H1 (cell line): ENCODE measurements around the gene RNASE4. TPM values are rescaled to one million over a fixed set of nuclear protein-coding genes. Genes with fewer than 3 reads are reported as not detected.

ENCODE experiments used
- BACH1 ChIP-seq: IDR thresholded peaks from 2 replicates; pipeline ENCODE4 v1.6.1; 2012; ENCODE audit warnings: low read length, improper control_type of control experiment
- CHD2 ChIP-seq: IDR thresholded peaks from 2 replicates; pipeline ENCODE4 v1.6.1; 2012; ENCODE audit warnings: low read length, improper control_type of control experiment
- SIN3A ChIP-seq, 2 experiments: IDR thresholded peaks in 1 of 2; conservative IDR thresholded peaks in 1 of 2; 2 replicates each; pipeline ENCODE4 v1.6.1; 2011 to 2012; ENCODE audit warnings: low read length in 2 of 2, improper control_type of control experiment in 1 of 2, low read depth in 1 of 2, mild to moderate bottlenecking in 1 of 2
- SIRT6 ChIP-seq: IDR thresholded peaks from one replicate; pipeline ENCODE4 v1.7.1; 2012; ENCODE audit warnings: low read length, inconsistent platforms
- TBP ChIP-seq: IDR thresholded peaks from 2 replicates; pipeline ENCODE4 v1.6.1; 2011; ENCODE audit warnings: low read depth, low read length, improper control_type of control experiment
- TEAD4 ChIP-seq: IDR thresholded peaks from 2 replicates; pipeline ENCODE4 v1.6.1; 2012; ENCODE audit warnings: low read depth, low read length, inconsistent platforms, mixed read lengths
- polyA plus RNA-seq, 7 experiments: library from polyadenylated mRNA; depleted of rRNA in 3 of 7; stranded (reverse) in 5 of 7; unstranded in 2 of 7; fragments of >200 nt in 5 of 7; fragments of 200-250 nt in 2 of 7; gene quantifications; 1 replicate in 5 of 7; 2 replicates in 1 of 7; 4 replicates in 1 of 7; pipeline versions ENCODE4 v1.2.1 to v1.2.3, GENCODE V29; 2011 to 2013; ENCODE audit warnings: missing spikeins in 2 of 7, mixed read lengths in 2 of 7
- total RNA-seq: library from RNA; stranded (reverse); fragmentation: NEBNext Ultra II Directional; extraction: Animal tissue kit (Norgen Biotek cat#: 25700); gene quantifications from 2 replicates; pipeline ENCODE4 v1.2.1, GENCODE V29; 2021
- TF ChIP-seq, protein P1 (sequence below): fragments of 300-600 bp; sonication (generic); IDR thresholded peaks from 2 replicates; pipeline ENCODE4 v1.7.1; 2012; ENCODE audit warnings: low read length, moderate library complexity, mild to moderate bottlenecking, inconsistent platforms; ENCODE audit not compliant: insufficient replicate concordance

The RNASE4 gene
- total and polyA plus RNA-seq, 2 of the 8 experiments (the other 6 are each of a cell fraction or from before 2014, with no cell fraction given) = 0.61 to 3.5 TPM

- TF ChIP-seq TBP = no peak
- TF ChIP-seq, protein P1, sequence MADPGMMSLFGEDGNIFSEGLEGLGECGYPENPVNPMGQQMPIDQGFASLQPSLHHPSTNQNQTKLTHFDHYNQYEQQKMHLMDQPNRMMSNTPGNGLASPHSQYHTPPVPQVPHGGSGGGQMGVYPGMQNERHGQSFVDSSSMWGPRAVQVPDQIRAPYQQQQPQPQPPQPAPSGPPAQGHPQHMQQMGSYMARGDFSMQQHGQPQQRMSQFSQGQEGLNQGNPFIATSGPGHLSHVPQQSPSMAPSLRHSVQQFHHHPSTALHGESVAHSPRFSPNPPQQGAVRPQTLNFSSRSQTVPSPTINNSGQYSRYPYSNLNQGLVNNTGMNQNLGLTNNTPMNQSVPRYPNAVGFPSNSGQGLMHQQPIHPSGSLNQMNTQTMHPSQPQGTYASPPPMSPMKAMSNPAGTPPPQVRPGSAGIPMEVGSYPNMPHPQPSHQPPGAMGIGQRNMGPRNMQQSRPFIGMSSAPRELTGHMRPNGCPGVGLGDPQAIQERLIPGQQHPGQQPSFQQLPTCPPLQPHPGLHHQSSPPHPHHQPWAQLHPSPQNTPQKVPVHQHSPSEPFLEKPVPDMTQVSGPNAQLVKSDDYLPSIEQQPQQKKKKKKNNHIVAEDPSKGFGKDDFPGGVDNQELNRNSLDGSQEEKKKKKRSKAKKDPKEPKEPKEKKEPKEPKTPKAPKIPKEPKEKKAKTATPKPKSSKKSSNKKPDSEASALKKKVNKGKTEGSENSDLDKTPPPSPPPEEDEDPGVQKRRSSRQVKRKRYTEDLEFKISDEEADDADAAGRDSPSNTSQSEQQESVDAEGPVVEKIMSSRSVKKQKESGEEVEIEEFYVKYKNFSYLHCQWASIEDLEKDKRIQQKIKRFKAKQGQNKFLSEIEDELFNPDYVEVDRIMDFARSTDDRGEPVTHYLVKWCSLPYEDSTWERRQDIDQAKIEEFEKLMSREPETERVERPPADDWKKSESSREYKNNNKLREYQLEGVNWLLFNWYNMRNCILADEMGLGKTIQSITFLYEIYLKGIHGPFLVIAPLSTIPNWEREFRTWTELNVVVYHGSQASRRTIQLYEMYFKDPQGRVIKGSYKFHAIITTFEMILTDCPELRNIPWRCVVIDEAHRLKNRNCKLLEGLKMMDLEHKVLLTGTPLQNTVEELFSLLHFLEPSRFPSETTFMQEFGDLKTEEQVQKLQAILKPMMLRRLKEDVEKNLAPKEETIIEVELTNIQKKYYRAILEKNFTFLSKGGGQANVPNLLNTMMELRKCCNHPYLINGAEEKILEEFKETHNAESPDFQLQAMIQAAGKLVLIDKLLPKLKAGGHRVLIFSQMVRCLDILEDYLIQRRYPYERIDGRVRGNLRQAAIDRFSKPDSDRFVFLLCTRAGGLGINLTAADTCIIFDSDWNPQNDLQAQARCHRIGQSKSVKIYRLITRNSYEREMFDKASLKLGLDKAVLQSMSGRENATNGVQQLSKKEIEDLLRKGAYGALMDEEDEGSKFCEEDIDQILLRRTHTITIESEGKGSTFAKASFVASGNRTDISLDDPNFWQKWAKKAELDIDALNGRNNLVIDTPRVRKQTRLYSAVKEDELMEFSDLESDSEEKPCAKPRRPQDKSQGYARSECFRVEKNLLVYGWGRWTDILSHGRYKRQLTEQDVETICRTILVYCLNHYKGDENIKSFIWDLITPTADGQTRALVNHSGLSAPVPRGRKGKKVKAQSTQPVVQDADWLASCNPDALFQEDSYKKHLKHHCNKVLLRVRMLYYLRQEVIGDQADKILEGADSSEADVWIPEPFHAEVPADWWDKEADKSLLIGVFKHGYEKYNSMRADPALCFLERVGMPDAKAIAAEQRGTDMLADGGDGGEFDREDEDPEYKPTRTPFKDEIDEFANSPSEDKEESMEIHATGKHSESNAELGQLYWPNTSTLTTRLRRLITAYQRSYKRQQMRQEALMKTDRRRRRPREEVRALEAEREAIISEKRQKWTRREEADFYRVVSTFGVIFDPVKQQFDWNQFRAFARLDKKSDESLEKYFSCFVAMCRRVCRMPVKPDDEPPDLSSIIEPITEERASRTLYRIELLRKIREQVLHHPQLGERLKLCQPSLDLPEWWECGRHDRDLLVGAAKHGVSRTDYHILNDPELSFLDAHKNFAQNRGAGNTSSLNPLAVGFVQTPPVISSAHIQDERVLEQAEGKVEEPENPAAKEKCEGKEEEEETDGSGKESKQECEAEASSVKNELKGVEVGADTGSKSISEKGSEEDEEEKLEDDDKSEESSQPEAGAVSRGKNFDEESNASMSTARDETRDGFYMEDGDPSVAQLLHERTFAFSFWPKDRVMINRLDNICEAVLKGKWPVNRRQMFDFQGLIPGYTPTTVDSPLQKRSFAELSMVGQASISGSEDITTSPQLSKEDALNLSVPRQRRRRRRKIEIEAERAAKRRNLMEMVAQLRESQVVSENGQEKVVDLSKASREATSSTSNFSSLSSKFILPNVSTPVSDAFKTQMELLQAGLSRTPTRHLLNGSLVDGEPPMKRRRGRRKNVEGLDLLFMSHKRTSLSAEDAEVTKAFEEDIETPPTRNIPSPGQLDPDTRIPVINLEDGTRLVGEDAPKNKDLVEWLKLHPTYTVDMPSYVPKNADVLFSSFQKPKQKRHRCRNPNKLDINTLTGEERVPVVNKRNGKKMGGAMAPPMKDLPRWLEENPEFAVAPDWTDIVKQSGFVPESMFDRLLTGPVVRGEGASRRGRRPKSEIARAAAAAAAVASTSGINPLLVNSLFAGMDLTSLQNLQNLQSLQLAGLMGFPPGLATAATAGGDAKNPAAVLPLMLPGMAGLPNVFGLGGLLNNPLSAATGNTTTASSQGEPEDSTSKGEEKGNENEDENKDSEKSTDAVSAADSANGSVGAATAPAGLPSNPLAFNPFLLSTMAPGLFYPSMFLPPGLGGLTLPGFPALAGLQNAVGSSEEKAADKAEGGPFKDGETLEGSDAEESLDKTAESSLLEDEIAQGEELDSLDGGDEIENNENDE = no peak
- TF ChIP-seq SIN3A (conservative IDR thresholded peaks at IDR 0.05 in 1 of 2, IDR thresholded peaks at IDR 0.05 in 1 of 2; ENCODE audit: low read depth in 1 of 2, low read length in 2 of 2) = no peak
- TF ChIP-seq CHD2 = no peak
- TF ChIP-seq SIRT6 = no peak
- no peak for TF ChIP-seq BACH1
- no peak for TF ChIP-seq TEAD4
Measured at GRCh38 chr14:20720741-20721140, 36.4 kb downstream of the RNASE4 start (continued).
